HG03060 (cell line): ENCODE measurements around the gene RFX2.

ENCODE experiments used
- ATAC-seq: cut with Tn5 transposase; IDR thresholded peaks from one replicate; pipeline ENCODE4 v1.9.1; 2021; ENCODE audit warnings: low read depth, moderate number of reproducible peaks; ENCODE audit not compliant: unreplicated experiment

Gene RFX2

GRCh38 chr19:5960005-5961001, 150.0 kb downstream of the RFX2 start:
- no peak for ATAC-seq

- ATAC-seq: no peak
Observed at GRCh38 chr19:5959260-5960004, 150.9 kb downstream of the RFX2 start.

GRCh38 chr19:5958851-5959122, 151.5 kb downstream of the RFX2 start:
- no peak for ATAC-seq

GRCh38 chr19:5958074-5958850, 152.0 kb downstream of the RFX2 start:
- no peak for ATAC-seq

- no peak for ATAC-seq
Observed at GRCh38 chr19:5957170-5957569, 153.1 kb downstream of the RFX2 start.

GRCh38 chr19:5956728-5957127, 153.6 kb downstream of the RFX2 start:
- no peak for ATAC-seq

- ATAC-seq: no peak
Observed at GRCh38 chr19:5956323-5956722, 154.0 kb downstream of the RFX2 start.

- ATAC-seq: no peak
Observed at GRCh38 chr19:5955636-5955935, 154.7 kb downstream of the RFX2 start.

- no peak for ATAC-seq
Observed at GRCh38 chr19:5954293-5954692, 156.0 kb downstream of the RFX2 start.

GRCh38 chr19:5953680-5954213, 156.6 kb downstream of the RFX2 start:
- no peak for ATAC-seq

GRCh38 chr19:5953030-5953589, 157.2 kb downstream of the RFX2 start:
- ATAC-seq: no peak

GRCh38 chr19:5952193-5953029, 157.9 kb downstream of the RFX2 start:
- ATAC-seq: no peak

- no peak for ATAC-seq
Observed at GRCh38 chr19:5951338-5951861, 158.9 kb downstream of the RFX2 start.

GRCh38 chr19:5950741-5951140, 159.6 kb downstream of the RFX2 start:
- no peak for ATAC-seq

GRCh38 chr19:5949792-5950305, 160.5 kb downstream of the RFX2 start:
- no peak for ATAC-seq

- no peak for ATAC-seq
Observed at GRCh38 chr19:5948752-5949564, 161.3 kb downstream of the RFX2 start.

- no peak for ATAC-seq
Observed at GRCh38 chr19:5947435-5947834, 162.9 kb downstream of the RFX2 start.

GRCh38 chr19:5943623-5944022, 166.7 kb downstream of the RFX2 start:
- ATAC-seq: no peak
